Neural cell (in vitro differentiated cells): ENCODE measurements around the gene CNKSR1. TPM values are rescaled to one million over a fixed set of nuclear protein-coding genes. Genes with fewer than 3 reads are reported as not detected.

Experiments used
- H2AFZ ChIP-seq: fragments of 200-600, 300-800 bp; sonication (generic), shearing (Covaris generic); 2 replicates; pipeline ENCODE4 v1.6.0; 2014; ENCODE audit warnings: low read depth, mild to moderate bottlenecking, antibody characterized with exemption, low read length, moderate library complexity
- H3F3A ChIP-seq: fragments of 200-600 bp; shearing (Covaris generic); 2 replicates; pipeline ENCODE4 v1.6.1; 2016; ENCODE audit warnings: mild to moderate bottlenecking, moderate library complexity, mixed read lengths, antibody characterized with exemption, low read length; ENCODE audit not compliant: insufficient read depth, poor library complexity, severe bottlenecking
- H3K27ac ChIP-seq: fragments of 200-600, 300-800 bp; sonication (generic), shearing (Covaris generic); 2 replicates; pipeline ENCODE4 v1.5.1; 2014; ENCODE audit warnings: mild to moderate bottlenecking, low read length, moderate library complexity
- H3K27me3 ChIP-seq: fragments of 300-800, 200-600 bp; sonication (generic), shearing (Covaris generic); 2 replicates; pipeline ENCODE4 v1.6.0; 2014; ENCODE audit warnings: mild to moderate bottlenecking, low read depth, low read length, moderate library complexity; ENCODE audit not compliant: insufficient read depth
- H3K36me3 ChIP-seq: fragments of 300-800, 200-600 bp; sonication (generic), shearing (Covaris generic); 2 replicates; pipeline ENCODE4 v1.5.1; 2014; ENCODE audit warnings: mild to moderate bottlenecking, antibody characterized with exemption, low read length, moderate library complexity; ENCODE audit not compliant: insufficient read depth
- H3K4me2 ChIP-seq: fragments of 300-800, 200-600 bp; sonication (generic), shearing (Covaris generic); 2 replicates; pipeline ENCODE4 v1.6.0; 2014; ENCODE audit warnings: mild to moderate bottlenecking, low read length
- H3K4me3 ChIP-seq: fragments of 300-800, 200-600 bp; sonication (generic), shearing (Covaris generic); 2 replicates; pipeline ENCODE4 v1.5.1; 2014; ENCODE audit warnings: mild to moderate bottlenecking, low read length, moderate library complexity
- H3K79me2 ChIP-seq: fragments of 200-600 bp; shearing (Covaris generic); replicated peaks from 2 replicates; pipeline ENCODE4 v1.6.0; 2014; ENCODE audit warnings: mild to moderate bottlenecking, low read length, moderate library complexity; ENCODE audit not compliant: insufficient read depth
- H3K9ac ChIP-seq: fragments of 300-800, 200-600 bp; sonication (generic), shearing (Covaris generic); 2 replicates; pipeline ENCODE4 v1.6.1; 2016; ENCODE audit warnings: mild to moderate bottlenecking, low read length, mixed read lengths
- H3K9me2 ChIP-seq: fragments of 200-600 bp; shearing (Covaris generic); 2 replicates; pipeline ENCODE4 v1.6.1; 2016; ENCODE audit warnings: mild to moderate bottlenecking, low read length, mixed read lengths; ENCODE audit not compliant: insufficient read depth
- H3K9me3 ChIP-seq: fragments of 200-600, 300-800 bp; sonication (generic), shearing (Covaris generic); 2 replicates; pipeline ENCODE4 v1.6.1; 2016; ENCODE audit warnings: mild to moderate bottlenecking, mixed run types, low read length, moderate library complexity, mixed read lengths
- H4K20me1 ChIP-seq: fragments of 200-600 bp; shearing (Covaris generic); 2 replicates; pipeline ENCODE4 v1.6.1; 2016; ENCODE audit warnings: mild to moderate bottlenecking, mixed run types; ENCODE audit not compliant: insufficient read depth
- CTCF ChIP-seq: fragments of 450-650 bp; IDR thresholded peaks from 2 replicates; pipeline ENCODE4 v1.5.1; 2014; ENCODE audit warnings: antibody characterized with exemption, mild to moderate bottlenecking, moderate library complexity; ENCODE audit not compliant: poor library complexity, severe bottlenecking
- RAD21 ChIP-seq: fragments of 450-650 bp; conservative IDR thresholded peaks from 2 replicates; pipeline ENCODE4 v1.6.1; 2014; ENCODE audit warnings: antibody characterized with exemption, mild to moderate bottlenecking, moderate library complexity
- REST ChIP-seq: IDR thresholded peaks from 2 replicates; pipeline ENCODE4 v1.6.1; 2012; ENCODE audit warnings: borderline replicate concordance
- TAF1 ChIP-seq: IDR thresholded peaks from 2 replicates; pipeline ENCODE4 v1.6.1; 2012; ENCODE audit warnings: low read depth
- polyA plus RNA-seq: library from polyadenylated mRNA; depleted of rRNA; stranded (reverse); fragments of >200 nt; gene quantifications from 2 replicates; pipeline ENCODE4 v1.2.3, GENCODE V29; 2014

CNKSR1 gene
- polyA plus RNA-seq, 1 donor from 2014 or later: 7.8 TPM

GRCh38 chr1:26237230-26237966 lies 60.1 kb downstream of the CNKSR1 start:
- TF ChIP-seq TAF1: no peak
- no peak for TF ChIP-seq CTCF
- no peak for TF ChIP-seq RAD21
- TF ChIP-seq REST: no peak
- Histone ChIP-seq H3K79me2 (peaks cover 23% of the 10 kb centered on the region), H3K27me3 (no peaks in the 10 kb centered on the region), H3K9ac (no peak overlapping the region), H4K20me1 (no peaks in the 10 kb centered on the region), H3K27ac (no peak overlapping the region), H3K9me2 (no peaks in the 10 kb centered on the region), H3K36me3 (no peaks in the 10 kb centered on the region), H3F3A (no peaks in the 10 kb centered on the region), H3K9me3 (no peaks in the 10 kb centered on the region), H3K4me3 (no peak overlapping the region), H3K4me2 (no peak overlapping the region), H2AFZ (no peak overlapping the region)

Other genes with a start within 250 kb of the CNKSR1 start
- 7.9 and 10.4 TPM in 2 replicates for gene PAFAH2, start 179.4 kb upstream of the CNKSR1 start, polyA plus RNA-seq
- 2.0 and 2.7 TPM in 2 replicates for gene EXTL1, start 155.7 kb upstream of the CNKSR1 start, polyA plus RNA-seq
- 0.28 and 0.46 TPM in 2 replicates for gene SLC30A2, start 131.4 kb upstream of the CNKSR1 start, polyA plus RNA-seq
- gene TRIM63, start 109.9 kb upstream of the CNKSR1 start, polyA plus RNA-seq: not detected in 2 replicates
- gene PDIK1L, start 65.7 kb upstream of the CNKSR1 start, polyA plus RNA-seq: 41.3 and 44.9 TPM in 2 replicates
- 0.31 and 0.48 TPM in 2 replicates for gene FAM110D, start 18.4 kb upstream of the CNKSR1 start, polyA plus RNA-seq
- not detected in 2 replicates for gene C1orf232, start 8.5 kb upstream of the CNKSR1 start, polyA plus RNA-seq
- gene ZNF593, start 7.6 kb upstream of the CNKSR1 start, polyA plus RNA-seq: 20.2 and 25.0 TPM in 2 replicates
- not detected in 2 replicates for gene ZNF593OS, start 5.7 kb upstream of the CNKSR1 start, polyA plus RNA-seq
- not detected in 2 replicates for gene CATSPER4, start 13.1 kb downstream of the CNKSR1 start, polyA plus RNA-seq
- gene CEP85, start 56.7 kb downstream of the CNKSR1 start, polyA plus RNA-seq: 20.5 and 26.2 TPM in 2 replicates
- gene SH3BGRL3, start 102.6 kb downstream of the CNKSR1 start, polyA plus RNA-seq: 7.5 and 12.8 TPM in 2 replicates
- 18.5 and 19.4 TPM in 2 replicates for gene UBXN11, start 129.1 kb downstream of the CNKSR1 start, polyA plus RNA-seq
- gene CD52, start 140.5 kb downstream of the CNKSR1 start, polyA plus RNA-seq: not detected in 2 replicates
- 0.18 and 2.5 TPM in 2 replicates for gene CRYBG2, start 176.6 kb downstream of the CNKSR1 start, polyA plus RNA-seq
- not detected in 2 replicates for gene ZNF683, start 195.3 kb downstream of the CNKSR1 start, polyA plus RNA-seq
- 0.94 and 1.0 TPM in 2 replicates for gene LIN28A, start 233.3 kb downstream of the CNKSR1 start, polyA plus RNA-seq